SU-DHL-6 (cell line): Measurements from ENCODE around the gene ZBTB7B.

ENCODE experiments used
- H2AFZ ChIP-seq: fragments of 200-600 bp; sonication (generic); 2 replicates; pipeline ENCODE4 v1.6.1; 2014; ENCODE audit warnings: low read depth, mild to moderate bottlenecking, moderate library complexity, mixed read lengths, antibody characterized with exemption, low read length; ENCODE audit not compliant: severe bottlenecking
- H3F3A ChIP-seq: fragments of 200-600 bp; shearing (Covaris generic); 2 replicates; pipeline ENCODE4 v1.6.0; 2016; ENCODE audit warnings: antibody characterized with exemption, mild to moderate bottlenecking; ENCODE audit not compliant: insufficient read depth
- H3K27ac ChIP-seq: fragments of 200-600 bp; sonication (generic); 2 replicates; pipeline ENCODE4 v1.5.1; 2016; ENCODE audit warnings: low read depth, mild to moderate bottlenecking, low read length, moderate library complexity, mixed read lengths
- H3K27me3 ChIP-seq: fragments of 200-600 bp; sonication (generic), shearing (Covaris generic); 2 replicates; pipeline ENCODE4 v1.6.0; 2014; ENCODE audit warnings: mild to moderate bottlenecking, low read length
- H3K36me3 ChIP-seq: fragments of 200-600 bp; sonication (generic); 2 replicates; pipeline ENCODE4 v1.6.1; 2014; ENCODE audit warnings: mild to moderate bottlenecking, low read length, mixed read lengths
- H3K4me2 ChIP-seq: fragments of 300-600, 200-600 bp; shearing (Covaris generic), sonication (generic); 2 replicates; pipeline ENCODE4 v1.6.0; 2014; ENCODE audit warnings: low read length, low read depth, mild to moderate bottlenecking; ENCODE audit not compliant: poor library complexity, severe bottlenecking
- H3K4me3 ChIP-seq: fragments of 200-600 bp; sonication (generic); 2 replicates; pipeline ENCODE4 v1.5.1; 2014; ENCODE audit warnings: antibody characterized with exemption, low read length, mild to moderate bottlenecking, mixed read lengths; ENCODE audit not compliant: insufficient read depth, poor library complexity, severe bottlenecking
- H3K79me2 ChIP-seq: fragments of 200-600 bp; sonication (generic); 2 replicates; pipeline ENCODE4 v1.6.1; 2014; ENCODE audit warnings: mild to moderate bottlenecking, low read length, moderate library complexity; ENCODE audit not compliant: insufficient read depth
- H3K9ac ChIP-seq: fragments of 200-600 bp; sonication (generic); 2 replicates; pipeline ENCODE4 v1.7.0; 2014; ENCODE audit warnings: mild to moderate bottlenecking, low read length
- H3K9me2 ChIP-seq: fragments of 200-600 bp; sonication (generic); replicated peaks from 2 replicates; pipeline ENCODE4 v1.6.1; 2014; ENCODE audit warnings: low read length; ENCODE audit not compliant: insufficient read depth
- H3K9me3 ChIP-seq: fragments of 200-600 bp; sonication (generic); 2 replicates; pipeline ENCODE4 v1.6.1; 2014; ENCODE audit warnings: low read length, mixed read lengths; ENCODE audit not compliant: insufficient read depth
- H4K20me1 ChIP-seq: fragments of 200-600 bp; sonication (generic); 2 replicates; pipeline ENCODE4 v1.6.1; 2014; ENCODE audit warnings: low read depth, mild to moderate bottlenecking, antibody characterized with exemption, low read length, moderate library complexity, mixed read lengths
- EZH2phosphoT487 ChIP-seq: fragments of 200-600 bp; sonication (generic), shearing (Covaris generic); conservative IDR thresholded peaks from 2 replicates; pipeline ENCODE4 v1.6.1; 2018; ENCODE audit warnings: mild to moderate bottlenecking, antibody characterized with exemption, low read length, moderate library complexity, mixed read lengths
- TF ChIP-seq, protein P1 (sequence below): fragments of 200-600 bp; sonication (generic); IDR thresholded peaks from one replicate; pipeline ENCODE4 v1.5.1; 2017; ENCODE audit warnings: antibody characterized with exemption, mild to moderate bottlenecking, low read length, moderate library complexity; ENCODE audit not compliant: insufficient read depth, poor library complexity, severe bottlenecking

The ZBTB7B gene

DNA sequence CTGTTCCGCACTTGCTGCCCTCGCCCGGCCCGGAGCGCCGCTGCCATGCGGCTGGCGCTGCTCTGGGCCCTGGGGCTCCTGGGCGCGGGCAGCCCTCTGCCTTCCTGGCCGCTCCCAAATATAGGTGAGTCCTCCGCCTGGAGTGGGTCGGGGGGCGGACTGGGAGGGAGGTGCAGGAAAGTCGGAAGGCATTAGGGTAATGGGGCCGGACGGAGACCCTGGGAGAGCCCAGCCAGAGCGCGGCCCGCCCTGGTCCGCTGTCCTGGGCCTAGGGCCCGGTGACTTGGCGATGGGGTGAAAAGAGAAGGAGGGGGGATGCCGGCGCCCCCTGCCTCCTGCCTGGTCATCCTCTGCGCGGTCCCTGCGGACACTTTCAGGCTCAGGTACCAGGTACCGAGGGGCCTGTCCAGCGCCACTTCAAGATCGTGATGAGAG is 48.8 kb downstream of the ZBTB7B start:
- H3K27ac ChIP-seq = no peak overlapping the region
- H2AFZ ChIP-seq = peak overlapping the region; percentile 90

DNA sequence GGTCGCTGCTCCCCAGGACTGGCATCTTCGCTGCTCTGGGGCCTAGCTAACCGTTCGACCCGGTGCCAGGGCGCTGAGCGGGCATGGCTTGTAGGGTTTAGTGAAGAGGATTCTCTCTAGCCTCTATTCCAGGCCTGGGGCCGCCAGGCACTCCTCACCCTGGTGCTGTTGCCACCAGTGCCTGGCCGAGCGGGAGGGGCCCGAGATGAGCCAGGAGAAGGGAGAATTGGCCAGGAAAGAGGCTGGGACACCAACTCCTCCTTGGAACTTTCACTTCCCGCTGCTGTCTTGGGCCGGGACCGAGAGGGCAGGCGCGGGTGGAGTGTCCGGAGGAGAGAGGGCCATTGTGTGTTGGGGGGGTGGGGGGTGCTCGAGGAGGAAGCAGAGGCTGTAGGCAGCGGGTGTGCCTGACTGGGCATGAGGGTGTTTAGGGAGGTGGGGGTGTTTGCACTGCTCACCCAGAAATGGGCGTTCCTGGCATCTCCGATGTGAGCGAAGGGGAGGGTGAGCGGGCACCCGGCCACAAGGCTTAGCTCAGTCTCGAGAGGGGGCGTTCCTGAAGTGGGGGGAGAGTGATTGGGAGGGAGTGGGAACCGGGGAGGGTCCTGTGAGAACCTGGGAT is 49.3 kb downstream of the ZBTB7B start:
- Histone ChIP-seq H3K27ac (no peak overlapping the region), H3K4me3 (peak overlapping the region; percentile 64), H3K79me2 (no peaks in the 10 kb centered on the region), H3K9ac (peak overlapping the region; percentile 63), H4K20me1 (no peaks in the 10 kb centered on the region; the same call in 1 of the 2 replicates), H3K9me3 (no peaks in the 10 kb centered on the region), H3K27me3 (no peaks in the 10 kb centered on the region), H3K4me2 (peak overlapping the region; percentile 72), H3K9me2 (no peaks in the 10 kb centered on the region), H2AFZ (peak overlapping the region; percentile 90), H3F3A (no peaks in the 10 kb centered on the region), H3K36me3 (no peaks in the 10 kb centered on the region)
- TF ChIP-seq, protein P1, sequence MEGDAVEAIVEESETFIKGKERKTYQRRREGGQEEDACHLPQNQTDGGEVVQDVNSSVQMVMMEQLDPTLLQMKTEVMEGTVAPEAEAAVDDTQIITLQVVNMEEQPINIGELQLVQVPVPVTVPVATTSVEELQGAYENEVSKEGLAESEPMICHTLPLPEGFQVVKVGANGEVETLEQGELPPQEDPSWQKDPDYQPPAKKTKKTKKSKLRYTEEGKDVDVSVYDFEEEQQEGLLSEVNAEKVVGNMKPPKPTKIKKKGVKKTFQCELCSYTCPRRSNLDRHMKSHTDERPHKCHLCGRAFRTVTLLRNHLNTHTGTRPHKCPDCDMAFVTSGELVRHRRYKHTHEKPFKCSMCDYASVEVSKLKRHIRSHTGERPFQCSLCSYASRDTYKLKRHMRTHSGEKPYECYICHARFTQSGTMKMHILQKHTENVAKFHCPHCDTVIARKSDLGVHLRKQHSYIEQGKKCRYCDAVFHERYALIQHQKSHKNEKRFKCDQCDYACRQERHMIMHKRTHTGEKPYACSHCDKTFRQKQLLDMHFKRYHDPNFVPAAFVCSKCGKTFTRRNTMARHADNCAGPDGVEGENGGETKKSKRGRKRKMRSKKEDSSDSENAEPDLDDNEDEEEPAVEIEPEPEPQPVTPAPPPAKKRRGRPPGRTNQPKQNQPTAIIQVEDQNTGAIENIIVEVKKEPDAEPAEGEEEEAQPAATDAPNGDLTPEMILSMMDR = no peak
- no peak for TF ChIP-seq EZH2phosphoT487

More for the DNA sequence above, 48.8 kb downstream of the ZBTB7B start:
- Histone ChIP-seq H3K36me3 (no peaks in the 10 kb centered on the region), H3K4me2 (peak overlapping the region; percentile 72), H3K9me3 (no peaks in the 10 kb centered on the region), H3K9me2 (no peaks in the 10 kb centered on the region), H3K27me3 (no peaks in the 10 kb centered on the region), H3F3A (no peaks in the 10 kb centered on the region), H4K20me1 (no peaks in the 10 kb centered on the region; the same call in 1 of the 2 replicates), H3K9ac (peak overlapping the region; percentile 63), H3K4me3 (peak overlapping the region; percentile 64), H3K79me2 (no peaks in the 10 kb centered on the region)
- TF ChIP-seq EZH2phosphoT487 = no peak
- TF ChIP-seq, protein P1 = no peak

DNA sequence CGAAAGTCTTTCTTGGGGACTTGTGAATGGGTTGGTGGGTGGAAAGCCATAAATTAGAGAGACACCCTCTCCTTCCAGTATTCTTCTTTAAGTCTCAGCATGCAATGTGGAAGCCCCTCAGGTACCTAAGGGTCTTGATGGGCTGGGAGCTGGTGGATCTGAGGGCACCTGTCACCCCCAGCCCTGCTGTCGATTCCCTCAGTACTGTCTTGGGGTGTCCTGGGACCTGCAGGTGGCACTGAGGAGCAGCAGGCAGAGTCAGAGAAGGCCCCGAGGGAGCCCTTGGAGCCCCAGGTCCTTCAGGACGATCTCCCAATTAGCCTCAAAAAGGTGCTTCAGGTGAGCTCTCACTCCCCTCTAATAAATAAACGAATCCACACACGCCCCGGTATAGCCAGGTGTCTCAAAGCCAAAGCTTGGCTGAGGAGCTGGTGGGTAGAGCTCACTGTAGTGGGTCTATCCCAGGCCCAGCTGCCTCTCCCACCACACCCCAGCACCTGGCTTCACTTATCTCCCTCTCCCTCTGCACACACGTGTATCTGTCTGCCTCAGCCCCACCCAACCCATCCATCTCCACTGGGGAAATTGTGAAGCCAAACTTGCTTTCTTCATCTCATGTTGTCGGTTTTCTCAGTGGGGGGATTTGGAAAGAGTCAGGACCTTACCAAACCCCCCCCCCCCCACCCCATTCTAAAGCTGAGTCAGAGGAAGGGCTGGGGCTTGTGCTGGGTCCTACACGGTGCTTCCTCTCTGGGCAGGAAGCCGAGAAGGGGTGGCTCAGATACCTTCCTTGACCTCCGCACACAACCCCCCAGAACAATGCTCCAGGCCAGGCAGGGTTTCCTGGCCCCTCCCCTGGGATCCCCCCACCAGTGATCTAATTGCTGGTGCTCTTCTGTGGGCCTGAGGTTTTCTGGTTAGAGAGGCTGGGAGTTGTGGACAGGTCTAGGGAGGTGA is 50.1 kb downstream of the ZBTB7B start:
- Histone ChIP-seq H4K20me1 (no peaks in the 10 kb centered on the region; the same call in 1 of the 2 replicates), H3K4me2 (no peak overlapping the region), H3K27me3 (no peaks in the 10 kb centered on the region), H2AFZ (no peak overlapping the region), H3K9ac (no peak overlapping the region), H3F3A (no peaks in the 10 kb centered on the region), H3K36me3 (no peaks in the 10 kb centered on the region), H3K4me3 (no peak overlapping the region), H3K27ac (no peak overlapping the region), H3K79me2 (no peaks in the 10 kb centered on the region), H3K9me2 (no peaks in the 10 kb centered on the region), H3K9me3 (no peaks in the 10 kb centered on the region)
- no peak for TF ChIP-seq EZH2phosphoT487
- TF ChIP-seq, protein P1 = peak; percentile 22
